HepG2 (cell line): ENCODE results near the gene OBSL1. TPM values are rescaled to one million over a fixed set of nuclear protein-coding genes. Genes with fewer than 3 reads are reported as not detected.

Experiments used
- ATAC-seq: fragments of 200-7000 bp; cut with Tn5 transposase; 3 replicates; pipeline ENCODE4 v1.9.1; 2020; ENCODE audit warnings: mild to moderate bottlenecking, moderate library complexity
- BruUV-seq: library from RNA; stranded (reverse); fragments of 400-500 nt; replicated peaks from 2 replicates; lab custom pipeline; 2021; lab: Mats Ljungman, UMichigan
- CTCF ChIA-PET: fragments of 300-600 bp; formaldehyde crosslinking; extraction: SDS; loops from one replicate; lab custom pipeline; 2021; ENCODE audit warnings: low total read pairs, inconsistent platforms, low intra/inter-chr PET ratio; lab: Yijun Ruan, JAX
- POLR2A ChIA-PET: fragments of 350-600 bp; sonication (Branson Sonifier 250); formaldehyde crosslinking; loops from one replicate; lab custom pipeline; 2020; ENCODE audit warnings: antibody characterized with exemption, inconsistent platforms; lab: Yijun Ruan, JAX
- DNase-seq: peaks from one replicate; pipeline ENCODE4 v3.0.0-alpha.2; 2015; ENCODE audit warnings: low spot score
- FAIRE-seq: peaks from 3 replicates; lab custom pipeline; 2011; peaks lifted over from hg19 to GRCh38; lab: Jason Lieb, UNC
- H2AFZ ChIP-seq: one replicate; pipeline ENCODE4 v1.6.1; 2011; ENCODE audit warnings: low read length, inconsistent platforms
- H3K27ac ChIP-seq: fragments of 300-600 bp; 3 replicates; pipeline ENCODE4 v1.8.0; 2011; ENCODE audit warnings: mixed run types, mild to moderate bottlenecking, mixed read lengths, low read length, inconsistent platforms; ENCODE audit not compliant: insufficient read depth; ENCODE audit errors: extremely low read length
- H3K27me3 ChIP-seq, 2 experiments: fragments of 200-600 bp in 1 of 2; 2 replicates in 1 of 2; 3 replicates in 1 of 2; pipeline versions ENCODE4 v1.6.0 to v1.8.0; 2011; ENCODE audit warnings: low read length in 2 of 2, mild to moderate bottlenecking in 2 of 2, moderate library complexity in 2 of 2, inconsistent platforms in 1 of 2; ENCODE audit not compliant: insufficient read depth in 2 of 2, control insufficient read depth in 1 of 2
- H3K36me3 ChIP-seq, 2 experiments: fragments of 200-600 bp in 1 of 2; replicated peaks in 1 of 2; 2 replicates in 1 of 2; 3 replicates in 1 of 2; pipeline versions ENCODE4 v1.5.1 to v1.8.0; 2011; ENCODE audit warnings: low read length in 2 of 2, inconsistent platforms in 1 of 2; ENCODE audit not compliant: insufficient read depth in 2 of 2, control insufficient read depth in 1 of 2
- H3K4me1 ChIP-seq: 2 replicates; pipeline ENCODE4 v1.5.1; 2012; ENCODE audit warnings: low read length, inconsistent platforms; ENCODE audit not compliant: insufficient read depth
- H3K4me2 ChIP-seq: 2 replicates; pipeline ENCODE4 v1.6.0; 2011; ENCODE audit warnings: low read depth, low read length, inconsistent platforms
- H3K4me3 ChIP-seq, 3 experiments: fragments of 200-600 bp in 1 of 3; sonication (generic), shearing (Covaris generic) in 1 of 3; replicated peaks in 1 of 3; 2 replicates each; pipeline ENCODE4 v1.5.1; 2011 to 2016; ENCODE audit warnings: low read length in 3 of 3, inconsistent platforms in 2 of 3, low read depth in 2 of 3, mild to moderate bottlenecking in 2 of 3, control low read depth in 1 of 3, mixed read lengths in 1 of 3; ENCODE audit not compliant: insufficient read depth in 1 of 3
- H3K79me2 ChIP-seq: one replicate; pipeline ENCODE4 v1.6.1; 2011; ENCODE audit warnings: low read length, inconsistent platforms; ENCODE audit not compliant: insufficient read depth
- H3K9ac ChIP-seq: 2 replicates; pipeline ENCODE4 v1.6.0; 2011; ENCODE audit warnings: mild to moderate bottlenecking, low read depth, low read length, inconsistent platforms; ENCODE audit not compliant: insufficient read depth
- H3K9me3 ChIP-seq: 2 replicates; pipeline ENCODE4 v1.5.1; 2012; ENCODE audit warnings: mild to moderate bottlenecking, low read length
- H4K20me1 ChIP-seq: 2 replicates; pipeline ENCODE4 v1.6.0; 2011; ENCODE audit warnings: inconsistent platforms, mild to moderate bottlenecking, low read length, moderate library complexity; ENCODE audit not compliant: insufficient read depth
- ARID3A ChIP-seq: IDR thresholded peaks from 2 replicates; pipeline ENCODE4 v1.6.1; 2012; ENCODE audit warnings: low read depth, low read length, improper control_type of control experiment
- EED ChIP-seq: sonication (generic); formaldehyde crosslinking; IDR thresholded peaks from 2 replicates; pipeline ENCODE4 v1.5.0; 2020; ENCODE audit warnings: mild to moderate bottlenecking, missing genetic modification reagents
- MAFK ChIP-seq, 2 experiments: IDR thresholded peaks in 1 of 2; conservative IDR thresholded peaks in 1 of 2; 2 replicates each; pipeline ENCODE4 v1.6.1; 2011; ENCODE audit warnings: improper control_type of control experiment in 2 of 2, low read length in 2 of 2
- MXD1 ChIP-seq: sonication (generic); formaldehyde crosslinking; IDR thresholded peaks from 2 replicates; pipeline ENCODE4 v1.4.0; 2020; ENCODE audit warnings: mild to moderate bottlenecking, missing genetic modification reagents
- NCOA1 ChIP-seq: sonication (generic); formaldehyde crosslinking; IDR thresholded peaks from 2 replicates; pipeline ENCODE4 v1.9.0; 2021; ENCODE audit warnings: missing genetic modification reagents
- NFE2 ChIP-seq: sonication (generic); formaldehyde crosslinking; IDR thresholded peaks from 2 replicates; pipeline ENCODE4 v1.4.0; 2020; ENCODE audit warnings: missing genetic modification reagents
- NFE2L1 ChIP-seq: sonication (generic); formaldehyde crosslinking; IDR thresholded peaks from 2 replicates; pipeline ENCODE4 v1.4.0; 2020; ENCODE audit warnings: missing genetic modification reagents, mild to moderate bottlenecking, borderline replicate concordance
- PAXIP1 ChIP-seq: sonication (generic); formaldehyde crosslinking; conservative IDR thresholded peaks from 2 replicates; pipeline ENCODE4 v1.4.0; 2020; ENCODE audit warnings: mild to moderate bottlenecking, missing genetic modification reagents, moderate library complexity
- RNF2 ChIP-seq: fragments of 450-650 bp; conservative IDR thresholded peaks from 2 replicates; pipeline ENCODE4 v1.6.1; 2016; ENCODE audit warnings: low read depth
- ZFP36L1 ChIP-seq: sonication (generic); formaldehyde crosslinking; IDR thresholded peaks from 2 replicates; pipeline ENCODE4 v1.8.0; 2022; ENCODE audit warnings: mild to moderate bottlenecking, missing genetic modification reagents, moderate library complexity
- ZNF350 ChIP-seq: sonication (generic); formaldehyde crosslinking; IDR thresholded peaks from 2 replicates; pipeline ENCODE4 v1.4.0; 2020; ENCODE audit warnings: mild to moderate bottlenecking, low read depth, missing genetic modification reagents, borderline replicate concordance
- ZNF441 ChIP-seq: sonication (generic); formaldehyde crosslinking; IDR thresholded peaks from 2 replicates; pipeline ENCODE4 v1.7.0; 2021; ENCODE audit warnings: missing genetic modification reagents, borderline replicate concordance
- ZNF7 ChIP-seq: IDR thresholded peaks from 2 replicates; pipeline ENCODE4 v1.6.1; 2016; ENCODE audit warnings: missing biosample characterization, missing genetic modification reagents
- ZNF879 ChIP-seq: sonication (generic); formaldehyde crosslinking; IDR thresholded peaks from 2 replicates; pipeline ENCODE4 v1.8.1; 2023; ENCODE audit warnings: missing genetic modification reagents
- ZSCAN5A ChIP-seq: sonication (generic); formaldehyde crosslinking; IDR thresholded peaks from 2 replicates; pipeline ENCODE4 v1.8.0; 2022; ENCODE audit warnings: mild to moderate bottlenecking, missing genetic modification reagents, borderline replicate concordance
- WGBS: methylation state at CpG from one replicate; pipeline ENCODE4 v1.1.6; 2017; ENCODE audit warnings: low lambda C conversion rate; 5-methylcytosine and 5-hydroxymethylcytosine counted together
- in situ Hi-C: cut with HindIII; loops from 2 replicates; pipeline ENCODE4 v1.10.0; 2017; ENCODE audit warnings: low pct_unique_long_range_greater_than_20kb; ENCODE audit not compliant: extremely low pct_ligation_motif_present
- intact Hi-C: fragments of 100-400 bp; cut with micrococcal nuclease; formaldehyde crosslinking; loops from one replicate; pipeline ENCODE4 v1.10.0; 2022; ENCODE audit not compliant: unreplicated experiment
- polyA plus RNA-seq, 8 experiments: library from polyadenylated mRNA; depleted of rRNA in 3 of 8; stranded (reverse) in 7 of 8; unstranded in 1 of 8; fragments of >200 nt; fragmentation: Illumina TruSeq in 4 of 8; extraction: Trizol in 4 of 8; gene quantifications; 2 replicates each; pipeline versions ENCODE4 v1.2.1 to v1.2.3, GENCODE V29; 2011 to 2016; ENCODE audit warnings: low read depth in 4 of 8, missing spikeins in 1 of 8, mixed read lengths in 1 of 8; ENCODE audit not compliant: insufficient read depth in 1 of 8
- total RNA-seq, 5 experiments: library from RNA; depleted of rRNA; stranded (reverse); fragments of >200 nt; fragmentation: Illumina TruSeq; extraction: Trizol; gene quantifications; 2 replicates each; pipeline ENCODE4 v1.2.3, GENCODE V29; 2016; ENCODE audit warnings: low read depth in 1 of 5

OBSL1 gene
- total and polyA plus RNA-seq, 2 of the 13 experiments (the other 11 are each of a cell fraction or from before 2014, with no cell fraction given), result 86.7 to 218 TPM

- in situ Hi-C loops, result no loop called here
- no peak for DNase-seq
- Histone ChIP-seq H3K4me1 (peaks cover 17% of the 10 kb centered on the region), H3K27me3 (no peaks in the 10 kb centered on the region), H3K9me3 (no peaks in the 10 kb centered on the region), H3K36me3 (peaks cover 16 to 36% of the 10 kb centered on the region in 2 experiments), H3K9ac (no peak overlapping the region), H2AFZ (no peak overlapping the region), H4K20me1 (no peaks in the 10 kb centered on the region), H3K27ac (no peak overlapping the region), H3K4me2 (no peak overlapping the region), H3K4me3 (no peak overlapping the region), H3K79me2 (no peaks in the 10 kb centered on the region)
- ChIA-PET CTCF (no interaction called here), POLR2A (no interaction called here)
- BruUV-seq, result no TSS peak
- TF ChIP-seq PAXIP1 (CRISPR knock-in tag) (no peak), ZNF350 (CRISPR knock-in tag) (no peak), ZNF7 (CRISPR knock-in tag) (no peak), ZSCAN5A (CRISPR knock-in tag) (no peak), NCOA1 (CRISPR knock-in tag) (no peak), MXD1 (CRISPR knock-in tag) (no peak), ARID3A (no peak), NFE2L1 (CRISPR knock-in tag) (no peak), EED (CRISPR knock-in tag) (no peak), ZNF441 (no peak), ZFP36L1 (CRISPR knock-in tag) (no peak), NFE2 (CRISPR knock-in tag) (no peak), ZNF879 (CRISPR knock-in tag) (no peak), MAFK (conservative IDR thresholded peaks at IDR 0.05 in 1 of 2, IDR thresholded peaks at IDR 0.05 in 1 of 2; ENCODE audit: low read length in 2 of 2) (no peak), RNF2 (no peak)
- no peak for FAIRE-seq
- intact Hi-C loops, result no loop called here
- WGBS, result 86% methylated on average over 15 of the region's 15 CpGs
- no peak for ATAC-seq
Measured at GRCh38 chr2:219607931-219608330, 36.6 kb upstream of the OBSL1 start.
